ENCODE results near the gene COL2A1.
A peak's percentile ranks its signal among the peaks of the same experiment; 100 is the strongest.

The COL2A1 gene

GRCh38 chr12:47989666-47990065 lies 14.6 kb downstream of the COL2A1 start:
- no peak for DNase-seq (ENCODE audit: low spot score)

- no peak for DNase-seq (ENCODE audit: low spot score)
These were observed 15.3 kb downstream of the COL2A1 start for GRCh38 chr12:47989023-47989417.

GRCh38 chr12:47988073-47989022 lies 15.9 kb downstream of the COL2A1 start:
- peak; percentile 83 for DNase-seq (ENCODE audit: low spot score)

GRCh38 chr12:47987411-47988072 lies 16.7 kb downstream of the COL2A1 start:
- DNase-seq (ENCODE audit: low spot score): no peak

- no peak for DNase-seq (ENCODE audit: low spot score)
These were observed 17.4 kb downstream of the COL2A1 start for GRCh38 chr12:47986832-47987231.

GRCh38 chr12:47986291-47986660 lies 18.0 kb downstream of the COL2A1 start:
- no peak for DNase-seq (ENCODE audit: low spot score)

GRCh38 chr12:47985596-47986290 lies 18.5 kb downstream of the COL2A1 start:
- DNase-seq (ENCODE audit: low spot score): no peak

- DNase-seq (ENCODE audit: low spot score): no peak
These were observed 19.9 kb downstream of the COL2A1 start for GRCh38 chr12:47984331-47984801.

GRCh38 chr12:47983541-47984115 lies 20.6 kb downstream of the COL2A1 start:
- DNase-seq (ENCODE audit: low spot score): no peak

- DNase-seq (ENCODE audit: low spot score): no peak
These were observed 21.5 kb downstream of the COL2A1 start for GRCh38 chr12:47982770-47983169.

- no peak for DNase-seq (ENCODE audit: low spot score)
These were observed 22.0 kb downstream of the COL2A1 start for GRCh38 chr12:47982311-47982710.

GRCh38 chr12:47981496-47982260 lies 22.6 kb downstream of the COL2A1 start:
- DNase-seq (ENCODE audit: low spot score): no peak

GRCh38 chr12:47980779-47981495 lies 23.3 kb downstream of the COL2A1 start:
- no peak for DNase-seq (ENCODE audit: low spot score)

GRCh38 chr12:47980197-47980596 lies 24.1 kb downstream of the COL2A1 start:
- no peak for DNase-seq (ENCODE audit: low spot score)

- DNase-seq (ENCODE audit: low spot score): no peak
These were observed 24.6 kb downstream of the COL2A1 start for GRCh38 chr12:47979686-47980085.

GRCh38 chr12:47979166-47979565 lies 25.1 kb downstream of the COL2A1 start:
- DNase-seq (ENCODE audit: low spot score): no peak

- DNase-seq (ENCODE audit: low spot score): no peak
These were observed 25.7 kb downstream of the COL2A1 start for GRCh38 chr12:47978598-47978873.

- DNase-seq (ENCODE audit: low spot score): no peak
These were observed 26.3 kb downstream of the COL2A1 start for GRCh38 chr12:47977772-47978597.

- no peak for DNase-seq (ENCODE audit: low spot score)
These were observed 27.1 kb downstream of the COL2A1 start for GRCh38 chr12:47977046-47977771.
